22Rv1 (cell line): ENCODE results near the gene CLEC7A.

Experiments used
- CTCF ChIP-seq: fragments of 450-650 bp; IDR thresholded peaks from 2 replicates; pipeline ENCODE4 v1.5.1; 2017; ENCODE audit warnings: mild to moderate bottlenecking
- ZFX ChIP-seq: fragments of 450-650 bp; IDR thresholded peaks from 2 replicates; pipeline ENCODE4 v1.6.1; 2017; ENCODE audit warnings: antibody characterized with exemption, borderline replicate concordance

DNA sequence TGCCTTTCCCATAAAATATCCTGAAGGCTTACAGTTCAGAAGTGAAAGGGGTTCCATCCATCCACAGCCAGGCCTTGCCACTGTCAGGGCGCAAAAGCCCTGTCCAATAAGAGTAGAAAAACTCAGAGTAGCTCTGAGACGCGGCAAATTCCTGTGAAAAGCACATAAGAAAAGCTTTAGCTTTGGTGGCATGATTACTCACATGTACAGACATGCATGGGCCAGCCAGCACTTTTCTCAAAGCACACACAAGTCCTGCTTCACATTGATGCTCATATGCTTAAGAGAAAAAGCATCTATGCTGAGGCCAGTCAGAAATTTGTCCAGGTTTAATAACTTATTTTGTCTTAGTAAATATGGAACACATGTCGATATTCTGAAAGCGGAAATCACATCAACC lies 56.7 kb downstream of the CLEC7A start:
- TF ChIP-seq CTCF (no peak), ZFX (no peak)
